Muscle of leg (tissue), 11 donors: ENCODE data around the gene ARL5A. TPM values are rescaled to one million over a fixed set of nuclear protein-coding genes. Genes with fewer than 3 reads are reported as not detected.
"Not testable (repeated sequence)": the region's sequence is repeated elsewhere in the genome, so short reads cannot be mapped to it uniquely, and the experiment has no call there.

ENCODE experiments used
- DNase-seq: peaks from one replicate; pipeline ENCODE4 v3.0.0; 2013
- H3K27ac ChIP-seq: one replicate; pipeline ENCODE4 v1.5.1; 2013; ENCODE audit warnings: mild to moderate bottlenecking, low read length, control low read depth
- H3K27me3 ChIP-seq: one replicate; pipeline ENCODE4 v1.6.1; 2013; ENCODE audit warnings: low read length; ENCODE audit not compliant: control insufficient read depth, insufficient read depth
- H3K36me3 ChIP-seq: one replicate; pipeline ENCODE4 v1.6.1; 2013; ENCODE audit warnings: low read length; ENCODE audit not compliant: control insufficient read depth, insufficient read depth
- H3K4me1 ChIP-seq: one replicate; pipeline ENCODE4 v1.6.1; 2013; ENCODE audit warnings: low read length; ENCODE audit not compliant: control insufficient read depth, insufficient read depth
- H3K4me3 ChIP-seq: one replicate; pipeline ENCODE4 v1.5.1; 2013; ENCODE audit warnings: low read length, control low read depth
- H3K9me3 ChIP-seq: replicated peaks from 2 replicates; pipeline ENCODE4 v1.6.1; 2013; ENCODE audit warnings: low read depth, low read length; ENCODE audit not compliant: control insufficient read depth
- WGBS: methylation state at CpG from one replicate; pipeline ENCODE4 v1.1.5; 2013; ENCODE audit warnings: missing lambda C conversion rate; ENCODE audit not compliant: insufficient coverage; 5-methylcytosine and 5-hydroxymethylcytosine counted together
- polyA plus RNA-seq, 8 donors: library from polyadenylated mRNA; unstranded; fragments of 120-200 nt; gene quantifications; one replicate each; pipeline versions ENCODE4 v1.2.1 to v1.2.3, GENCODE V29; 2013; ENCODE audit warnings: inconsistent platforms in 1 of 8, low replicate concordance in 1 of 8; ENCODE audit not compliant: insufficient read length in 8 of 8, insufficient read depth in 1 of 8
- total RNA-seq: library from RNA; stranded (reverse); fragments of 120-200 nt; gene quantifications from one replicate; pipeline ENCODE4 v1.2.4, GENCODE V29; 2013

ARL5A gene
- total and polyA plus RNA-seq, 9 donors = 16.9 to 42.6 (median 24.9) TPM

DNA sequence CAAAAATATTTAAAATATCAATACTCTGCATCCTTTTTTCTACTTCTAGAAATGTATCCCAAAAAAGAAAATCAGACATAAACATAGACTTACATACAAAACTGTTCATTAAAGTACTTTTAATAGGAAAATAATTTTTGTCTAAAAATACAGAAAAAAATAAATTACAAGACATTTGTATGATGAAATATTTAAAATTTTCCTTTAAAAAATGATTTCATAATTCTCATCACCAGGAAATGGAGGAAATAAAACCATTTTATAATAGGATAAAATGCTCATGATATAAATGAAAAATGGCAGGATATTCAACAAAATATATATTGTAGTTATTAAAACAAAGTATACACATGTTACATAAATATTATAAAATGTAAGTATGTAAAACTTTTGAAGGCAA, 24.4 kb downstream of the ARL5A start:
- H3K4me3 ChIP-seq = no peak overlapping the region
- H3K27me3 ChIP-seq = no peaks in the 10 kb centered on the region
- peaks cover 10% of the 10 kb centered on the region for H3K36me3 ChIP-seq
- no peak overlapping the region for H3K27ac ChIP-seq
- no peaks in the 10 kb centered on the region for H3K4me1 ChIP-seq
- DNase-seq = no peak
- no peaks in the 10 kb centered on the region for H3K9me3 ChIP-seq

DNA sequence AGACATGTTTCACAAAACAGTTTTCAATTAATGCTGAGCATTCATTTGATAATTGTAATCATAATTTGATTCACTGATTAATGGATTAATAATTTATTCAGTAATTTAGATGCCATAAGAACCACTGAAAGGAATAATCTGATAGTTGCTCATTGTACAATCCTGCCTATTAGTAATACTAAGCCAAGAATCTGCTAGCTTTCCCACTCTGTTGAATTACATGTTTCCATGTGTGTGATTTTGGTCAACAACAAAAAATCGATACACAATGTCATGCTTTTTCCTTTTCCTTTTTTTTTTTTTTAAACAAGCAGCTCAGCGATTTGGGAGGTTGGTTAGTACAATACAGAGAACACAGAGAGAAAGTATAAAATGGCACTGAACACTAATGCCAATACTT, 25.9 kb downstream of the ARL5A start:
- H3K9me3 ChIP-seq = no peaks in the 10 kb centered on the region
- H3K27me3 ChIP-seq = no peaks in the 10 kb centered on the region
- DNase-seq = no peak
- peaks cover 10% of the 10 kb centered on the region for H3K36me3 ChIP-seq
- no peak overlapping the region for H3K27ac ChIP-seq
- no peak overlapping the region for H3K4me3 ChIP-seq
- WGBS = no CpG with 5 or more reads among the region's 2 CpGs
- H3K4me1 ChIP-seq = no peaks in the 10 kb centered on the region

DNA sequence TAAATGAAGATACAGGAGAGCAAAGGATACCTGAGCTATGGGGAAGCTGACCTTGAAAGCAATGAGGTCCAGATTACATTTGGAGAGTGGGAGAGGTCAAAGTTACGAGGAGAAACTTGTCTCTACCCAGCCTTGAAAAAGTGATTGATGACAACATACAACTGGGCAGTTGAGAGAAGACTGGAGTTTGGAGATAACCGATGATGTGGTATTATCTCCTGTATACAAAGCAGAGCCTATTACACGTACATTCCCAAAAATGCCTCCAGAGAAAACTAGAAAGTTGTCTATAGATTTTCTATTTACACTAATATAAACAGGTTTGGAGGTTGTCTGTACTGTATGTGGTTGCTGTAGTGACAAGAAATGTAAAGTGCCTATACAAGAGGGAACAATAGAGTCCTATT, 28.3 kb downstream of the ARL5A start:
- Histone ChIP-seq H3K27ac (no peak overlapping the region), H3K4me3 (no peak overlapping the region), H3K4me1 (no peaks in the 10 kb centered on the region), H3K36me3 (no peaks in the 10 kb centered on the region), H3K27me3 (no peaks in the 10 kb centered on the region), H3K9me3 (no peaks in the 10 kb centered on the region)
- DNase-seq = no peak
- WGBS = 100% methylated on average over 1 of the region's 3 CpGs

DNA sequence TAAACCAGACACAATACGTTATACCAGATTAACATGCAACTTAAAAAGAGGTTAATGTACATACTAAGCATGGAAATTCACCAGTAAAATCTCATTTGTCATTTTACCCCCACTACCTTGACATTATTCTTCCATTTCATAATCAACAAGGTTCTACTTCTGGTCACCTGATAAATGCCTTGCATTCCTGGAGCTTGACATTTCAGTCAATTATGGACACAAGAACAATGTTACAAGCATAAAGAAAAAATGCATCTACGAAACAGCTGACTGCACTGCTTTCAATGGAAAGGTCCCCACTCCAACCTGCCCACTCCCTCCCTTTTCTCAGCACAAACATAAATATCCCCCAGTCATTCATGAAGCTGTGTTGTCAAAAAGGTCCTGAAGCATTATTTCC, 31.4 kb downstream of the ARL5A start:
- no peaks in the 10 kb centered on the region for H3K9me3 ChIP-seq
- 67% methylated on average over 1 of the region's 2 CpGs for WGBS
- H3K4me1 ChIP-seq = no peaks in the 10 kb centered on the region
- H3K4me3 ChIP-seq = no peak overlapping the region
- no peak overlapping the region for H3K27ac ChIP-seq
- no peaks in the 10 kb centered on the region for H3K36me3 ChIP-seq
- no peaks in the 10 kb centered on the region for H3K27me3 ChIP-seq
- DNase-seq = no peak

DNA sequence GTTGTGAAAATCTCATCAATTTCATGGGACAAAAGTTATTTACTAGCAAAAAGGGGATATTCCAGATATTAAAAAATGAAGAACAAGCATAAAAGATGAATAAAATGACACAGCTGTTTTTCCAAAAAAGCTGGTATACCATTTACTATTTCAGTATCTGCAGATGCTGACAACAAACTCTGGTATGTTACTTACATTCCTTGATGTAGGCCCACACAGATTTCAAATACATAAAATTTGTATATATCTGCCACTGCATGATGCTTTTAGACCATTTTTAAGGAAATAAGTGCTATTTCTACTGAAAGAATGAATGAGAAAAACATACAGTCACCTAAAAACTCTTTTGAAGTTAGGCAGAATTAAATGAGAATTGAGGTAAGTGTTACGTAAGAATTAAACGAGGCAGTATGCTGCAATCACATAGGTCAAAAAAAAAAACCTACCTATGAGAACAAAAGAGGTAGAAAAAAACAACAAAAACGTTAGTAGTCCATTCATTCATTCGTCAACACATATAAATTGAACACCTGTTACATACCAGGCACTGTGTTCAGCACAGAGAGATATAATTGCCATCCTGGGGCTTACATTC, 32.5 kb downstream of the ARL5A start:
- Histone ChIP-seq H3K4me1 (no peaks in the 10 kb centered on the region), H3K9me3 (no peaks in the 10 kb centered on the region), H3K4me3 (no peak overlapping the region), H3K36me3 (no peaks in the 10 kb centered on the region), H3K27ac (no peak overlapping the region), H3K27me3 (no peaks in the 10 kb centered on the region)
- DNase-seq = no peak
- WGBS = 80% methylated on average over 1 of the region's 4 CpGs

DNA sequence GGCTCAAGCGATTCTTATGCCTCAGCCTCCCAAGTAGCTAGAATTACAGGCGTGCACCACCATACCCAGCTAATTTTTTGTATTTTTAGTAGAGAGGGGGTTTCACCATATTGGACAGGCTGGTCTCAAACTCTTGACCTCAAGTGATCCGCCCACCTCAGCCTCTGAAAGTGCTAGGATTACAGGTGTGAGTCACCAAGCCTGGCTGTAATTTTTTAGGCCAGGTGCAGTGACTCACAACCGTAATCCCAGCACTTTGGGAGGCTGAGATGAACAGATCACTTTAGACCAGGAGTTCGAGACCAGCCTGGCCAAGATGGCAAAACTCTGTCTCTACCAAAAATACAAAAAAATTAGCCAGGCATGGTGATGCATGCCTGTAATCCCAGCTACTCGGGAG, 33.8 kb downstream of the ARL5A start:
- not testable (repeated sequence) for DNase-seq, H3K27me3 ChIP-seq, H3K4me1 ChIP-seq, H3K4me3 ChIP-seq, H3K9me3 ChIP-seq, H3K27ac ChIP-seq, H3K36me3 ChIP-seq
- WGBS = 100% methylated on average over 2 of the region's 6 CpGs

DNA sequence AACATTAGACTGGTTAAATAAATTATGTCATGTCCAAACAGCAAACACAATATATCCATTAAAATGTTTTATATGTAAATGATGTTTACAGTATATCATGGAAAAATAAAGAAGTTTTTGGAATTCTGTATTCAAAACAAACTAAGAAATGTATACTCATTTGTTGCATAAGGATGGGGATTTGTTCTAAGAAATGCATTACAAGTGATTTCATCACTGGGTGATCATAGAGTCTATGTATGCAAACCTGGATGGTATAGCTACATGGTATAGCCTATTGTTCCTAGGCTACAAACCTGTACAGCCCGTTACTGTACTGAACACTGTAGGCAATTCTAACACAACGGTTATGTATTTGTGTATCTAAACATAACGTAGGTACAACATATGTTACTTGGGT, 35.1 kb downstream of the ARL5A start:
- Histone ChIP-seq H3K27ac (no peak overlapping the region), H3K4me3 (no peak overlapping the region), H3K36me3 (no peaks in the 10 kb centered on the region), H3K4me1 (no peaks in the 10 kb centered on the region), H3K27me3 (no peaks in the 10 kb centered on the region), H3K9me3 (no peaks in the 10 kb centered on the region)
- no peak for DNase-seq
- no CpG with 5 or more reads among the region's 3 CpGs for WGBS

DNA sequence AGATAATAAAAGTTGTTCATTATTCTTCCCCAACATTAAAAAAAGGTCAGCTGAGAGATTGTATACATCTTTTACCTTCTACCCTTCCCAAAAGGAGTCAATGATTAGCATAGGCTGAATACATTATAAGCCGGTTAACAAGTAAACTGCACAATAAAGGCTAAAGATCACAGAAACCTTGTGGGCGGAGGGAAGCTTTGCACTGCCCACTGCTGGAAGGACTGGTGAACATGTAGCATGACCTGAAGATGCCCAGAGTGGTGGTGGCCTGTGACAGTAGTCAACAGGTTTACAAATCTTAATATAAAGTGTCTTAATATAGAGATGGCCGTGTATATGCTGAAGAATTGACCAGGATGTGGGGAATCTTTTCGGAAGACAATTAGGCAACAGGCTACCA, 35.6 kb downstream of the ARL5A start:
- Histone ChIP-seq H3K27ac (no peak overlapping the region), H3K27me3 (no peaks in the 10 kb centered on the region), H3K4me3 (no peak overlapping the region), H3K4me1 (no peaks in the 10 kb centered on the region), H3K36me3 (no peaks in the 10 kb centered on the region), H3K9me3 (no peaks in the 10 kb centered on the region)
- DNase-seq = no peak
- 100% methylated on average over 1 of the region's 4 CpGs for WGBS

DNA sequence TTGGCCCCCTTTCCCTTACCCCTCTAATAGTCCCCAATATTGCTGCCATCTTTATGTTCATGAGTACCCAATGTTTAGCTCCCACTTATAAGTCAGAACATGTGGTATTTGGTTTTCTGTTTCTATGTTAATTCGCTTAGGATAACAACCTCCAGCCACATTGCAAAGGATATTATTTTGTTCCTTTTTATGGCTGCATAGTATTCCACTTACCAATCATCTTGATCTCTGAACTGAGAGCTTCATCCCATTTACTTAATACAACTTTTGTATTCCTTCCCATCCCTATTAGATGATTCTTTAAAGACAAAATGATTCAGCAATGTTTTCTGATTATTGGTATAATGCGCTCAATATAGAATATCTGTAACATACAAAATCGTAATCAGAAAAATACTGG, 36.7 kb downstream of the ARL5A start:
- Histone ChIP-seq H3K4me1 (no peaks in the 10 kb centered on the region), H3K36me3 (no peaks in the 10 kb centered on the region), H3K27me3 (no peaks in the 10 kb centered on the region), H3K9me3 (no peaks in the 10 kb centered on the region), H3K4me3 (no peak overlapping the region), H3K27ac (no peak overlapping the region)
- DNase-seq = no peak
- WGBS = no CpG with 5 or more reads among the region's 3 CpGs

DNA sequence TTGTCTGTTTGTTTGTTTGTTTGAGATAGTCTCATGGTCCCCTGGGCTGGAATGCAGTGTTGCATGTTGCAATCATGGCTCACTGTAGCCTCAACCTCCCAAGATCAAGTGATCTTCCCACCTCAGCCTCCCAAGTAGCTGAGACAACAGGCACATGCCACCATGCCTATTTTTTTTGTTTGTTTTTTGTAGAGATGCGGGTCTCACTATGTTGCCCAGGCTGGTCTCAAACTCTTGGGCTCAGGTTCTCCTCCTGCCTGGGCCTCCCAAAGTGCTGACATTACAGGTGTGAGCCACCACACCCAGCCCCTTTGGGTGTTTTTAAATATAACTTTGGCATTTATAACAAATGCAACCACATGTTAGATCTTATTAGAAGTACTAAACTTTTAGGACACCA, 37.5 kb downstream of the ARL5A start:
- no peaks in the 10 kb centered on the region for H3K4me1 ChIP-seq
- no CpG with 5 or more reads among the region's 1 CpG for WGBS
- H3K4me3 ChIP-seq = no peak overlapping the region
- H3K27me3 ChIP-seq = no peaks in the 10 kb centered on the region
- H3K9me3 ChIP-seq = no peaks in the 10 kb centered on the region
- no peak overlapping the region for H3K27ac ChIP-seq
- H3K36me3 ChIP-seq = no peaks in the 10 kb centered on the region
- DNase-seq = no peak
